C1 segment of cervical spinal cord (tissue), 14 donors: ENCODE measurements around the gene HSPA4.
"Not testable (repeated sequence)": the region's sequence is repeated elsewhere in the genome, so short reads cannot be mapped to it uniquely, and the experiment has no call there.

Experiments used
- DNase-seq, 14 donors: peaks; one replicate each; lab custom pipeline; 2025; lab: John Stamatoyannopoulos, UW

Gene HSPA4

DNA sequence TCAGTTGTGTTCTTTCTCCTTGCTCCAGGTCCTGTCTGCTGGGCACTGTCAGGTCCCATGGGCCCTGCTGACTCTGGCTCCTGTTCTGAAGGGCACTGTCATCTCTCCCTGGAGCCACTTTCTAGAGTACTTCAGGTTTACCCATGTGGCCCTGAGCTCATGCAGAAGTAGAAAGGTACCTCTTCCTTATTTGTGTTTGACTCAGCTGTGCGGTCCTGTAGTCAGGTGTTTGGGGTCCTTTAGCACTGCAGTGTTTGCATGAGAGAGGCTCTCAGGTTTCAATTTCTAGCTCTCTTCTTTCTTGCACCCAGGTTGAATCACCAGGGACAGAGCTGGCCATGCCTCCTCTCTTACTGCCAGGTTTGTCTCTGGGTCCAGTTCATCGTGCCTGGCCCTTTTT lies 71.5 kb downstream of the HSPA4 start:
- DNase-seq: no peak

- DNase-seq: no peak
These were observed 73.1 kb downstream of the HSPA4 start for GRCh38 chr5:133124891-133125290.

- peak in 1 of 14 donors; percentile 17 for DNase-seq
These were observed 76.3 kb downstream of the HSPA4 start for GRCh38 chr5:133128066-133128465.

DNA sequence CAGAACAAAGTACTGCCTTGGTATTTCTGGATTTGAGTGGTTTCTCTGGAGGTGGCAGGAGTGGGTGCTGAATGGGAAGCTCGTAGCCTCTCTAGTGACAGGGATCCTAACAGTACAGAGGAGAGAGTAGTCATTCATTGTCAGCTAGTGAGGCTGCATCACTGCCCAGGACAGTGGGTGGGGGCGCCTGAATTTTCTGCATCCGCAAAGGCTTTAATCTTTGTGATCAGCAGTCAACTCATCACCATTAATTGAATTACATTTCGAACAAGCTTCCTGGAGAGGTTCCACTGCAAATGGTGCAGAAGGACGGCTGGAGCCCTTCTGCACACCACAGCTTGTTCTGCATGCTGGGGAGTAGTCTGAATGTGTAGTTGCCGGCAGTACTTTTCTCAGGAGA lies 77.5 kb downstream of the HSPA4 start:
- no peak for DNase-seq

GRCh38 chr5:133129950-133130349 lies 78.1 kb downstream of the HSPA4 start:
- no peak for DNase-seq

GRCh38 chr5:133130387-133131118 lies 78.7 kb downstream of the HSPA4 start:
- no peak for DNase-seq

DNA sequence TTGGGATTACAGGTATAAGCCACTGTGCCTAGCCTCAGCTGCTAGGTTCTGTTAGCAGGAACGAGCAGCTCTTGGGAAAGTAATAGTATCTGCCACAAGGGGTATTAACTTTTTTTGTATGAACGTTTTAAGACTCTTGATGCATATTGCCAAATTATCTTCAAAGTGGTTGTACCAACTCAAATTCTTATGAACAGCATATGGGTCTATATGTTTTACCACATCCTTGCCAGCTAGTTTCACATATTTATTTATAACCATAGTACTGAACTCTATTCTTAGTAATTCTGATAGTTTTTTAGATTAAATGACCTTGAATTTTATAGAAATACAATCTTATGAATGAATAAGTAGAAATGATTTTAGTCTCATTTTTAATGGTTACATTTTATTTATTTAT lies 80.9 kb downstream of the HSPA4 start:
- no peak for DNase-seq

DNA sequence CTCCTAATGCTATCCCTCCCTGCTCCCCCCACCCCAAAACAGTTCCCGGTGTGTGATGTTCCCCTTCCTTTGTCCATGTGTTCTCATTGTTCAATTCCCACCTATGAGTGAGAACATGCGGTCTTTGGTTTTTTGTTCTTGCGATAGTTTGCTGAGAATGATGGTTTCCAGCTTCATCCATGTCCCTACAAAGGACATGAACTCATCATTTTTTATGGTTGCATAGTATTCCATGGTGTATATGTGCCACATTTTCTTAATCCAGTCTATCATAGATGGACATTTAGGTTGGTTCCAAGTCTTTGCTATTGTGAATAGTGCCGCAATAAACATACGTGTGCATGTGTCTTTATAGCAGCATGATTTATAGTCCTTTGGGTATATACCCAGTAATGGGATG lies 81.4 kb downstream of the HSPA4 start:
- DNase-seq: not testable (repeated sequence)

DNA sequence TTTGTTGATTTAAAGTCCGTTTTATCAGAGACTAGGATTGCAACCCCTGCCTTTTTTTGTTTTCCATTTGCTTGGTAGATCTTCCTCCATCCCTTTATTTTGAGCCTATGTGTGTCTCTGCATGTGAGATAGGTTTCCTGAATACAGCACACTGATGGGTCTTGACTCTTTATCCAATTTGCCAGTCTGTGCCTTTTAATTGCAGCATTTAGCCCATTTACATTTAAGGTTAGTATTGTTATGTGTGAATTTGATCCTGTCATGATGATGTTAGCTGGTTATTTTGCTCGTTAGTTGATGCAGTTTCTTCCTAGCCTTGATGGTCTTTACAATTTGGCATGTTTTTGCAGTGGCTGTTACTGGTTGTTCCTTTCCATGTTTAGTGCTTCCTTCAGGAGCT lies 85.1 kb downstream of the HSPA4 start:
- not testable (repeated sequence) for DNase-seq

DNA sequence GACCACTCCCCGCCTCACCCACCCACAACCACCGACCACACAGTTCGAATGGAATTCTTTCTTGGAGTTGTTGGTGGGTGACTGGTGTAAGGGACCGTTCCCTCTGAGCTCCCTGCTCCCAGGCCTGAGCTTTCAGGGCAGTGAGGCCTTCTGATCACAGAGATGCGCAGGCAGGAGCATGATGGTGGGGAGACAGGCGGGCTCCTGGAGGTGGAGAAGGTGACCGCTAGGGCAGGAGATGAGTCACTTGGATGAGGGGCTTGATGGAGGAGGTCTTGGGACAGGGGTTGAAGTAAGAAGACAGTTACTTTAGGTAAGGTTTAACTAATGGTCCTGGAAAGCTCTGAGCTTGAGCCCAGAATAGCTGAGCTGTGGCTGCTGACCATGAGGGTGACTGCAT lies 88.5 kb downstream of the HSPA4 start:
- no peak for DNase-seq

DNA sequence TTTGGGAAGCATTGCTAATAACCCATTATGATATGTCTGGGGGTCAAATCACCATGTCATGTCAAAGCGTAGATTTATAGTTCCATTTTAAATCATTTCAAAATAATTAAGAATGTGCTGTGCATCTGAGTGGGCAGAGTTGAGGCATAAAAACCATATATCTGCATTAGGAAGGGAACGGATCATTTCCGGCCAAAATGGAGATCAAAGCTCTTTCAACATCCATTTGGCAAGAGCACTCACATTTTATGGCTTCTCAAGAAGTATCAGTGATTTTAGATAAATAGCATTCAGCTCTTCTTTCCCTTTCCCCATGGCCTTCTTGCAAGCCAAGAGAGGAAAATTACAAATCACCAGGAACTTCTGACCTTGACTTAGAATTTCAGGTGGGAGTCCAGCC lies 89.9 kb downstream of the HSPA4 start:
- DNase-seq: no peak

DNA sequence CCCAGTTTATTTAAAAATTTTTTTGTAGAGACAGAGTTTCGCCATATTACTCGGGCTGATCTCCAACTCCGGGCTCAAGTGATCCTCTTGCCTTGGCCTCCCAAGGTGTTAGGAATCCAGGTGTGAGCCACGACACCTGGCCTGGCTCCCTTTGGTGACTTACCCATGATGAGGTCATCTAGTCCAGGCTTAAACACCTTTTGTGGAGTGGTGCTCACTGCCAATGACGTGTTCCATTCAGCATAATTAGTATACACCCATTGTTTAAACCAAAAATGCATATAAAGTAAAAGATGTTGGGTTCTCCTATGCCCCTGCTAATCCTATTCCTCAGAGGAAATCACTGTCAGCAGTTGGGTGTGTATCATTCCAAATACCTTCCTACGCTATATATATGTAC lies 91.0 kb downstream of the HSPA4 start:
- DNase-seq: no peak

GRCh38 chr5:133144245-133144981 lies 92.6 kb downstream of the HSPA4 start:
- DNase-seq: no peak

DNA sequence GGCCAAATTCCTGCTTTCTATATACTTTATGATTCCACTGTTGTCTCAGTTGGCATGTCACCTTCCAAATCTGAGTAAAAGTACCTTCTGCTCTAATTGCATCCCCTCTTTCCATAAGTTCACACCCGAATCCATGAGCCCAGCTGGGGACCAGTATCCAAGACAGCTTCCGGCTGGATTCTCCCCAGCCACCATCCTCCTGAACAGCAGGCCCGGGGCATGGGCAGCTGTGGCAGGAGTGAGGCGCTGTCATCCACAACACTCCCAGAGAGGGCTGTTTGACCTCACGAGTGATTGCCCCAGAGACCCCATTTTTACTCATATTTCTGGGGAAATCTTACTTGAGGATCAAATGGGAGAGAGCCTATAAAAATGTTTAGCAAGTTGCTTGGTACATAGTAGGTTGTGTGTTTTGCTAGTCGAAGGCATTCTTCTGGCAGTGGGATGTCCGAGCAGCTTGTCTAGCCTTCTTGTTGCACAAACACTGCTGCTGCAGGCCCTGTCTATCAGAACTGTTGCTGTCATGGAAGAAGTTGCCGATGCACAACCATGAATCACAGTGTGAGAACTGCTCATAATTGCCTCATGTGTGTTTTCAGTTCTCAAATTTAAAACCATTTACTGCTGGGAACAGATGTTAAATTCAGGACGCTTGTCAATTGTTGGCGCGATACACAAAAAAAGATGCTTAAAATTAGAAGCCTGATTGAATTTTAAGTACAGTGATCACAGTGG lies 93.8 kb downstream of the HSPA4 start:
- no peak for DNase-seq

DNA sequence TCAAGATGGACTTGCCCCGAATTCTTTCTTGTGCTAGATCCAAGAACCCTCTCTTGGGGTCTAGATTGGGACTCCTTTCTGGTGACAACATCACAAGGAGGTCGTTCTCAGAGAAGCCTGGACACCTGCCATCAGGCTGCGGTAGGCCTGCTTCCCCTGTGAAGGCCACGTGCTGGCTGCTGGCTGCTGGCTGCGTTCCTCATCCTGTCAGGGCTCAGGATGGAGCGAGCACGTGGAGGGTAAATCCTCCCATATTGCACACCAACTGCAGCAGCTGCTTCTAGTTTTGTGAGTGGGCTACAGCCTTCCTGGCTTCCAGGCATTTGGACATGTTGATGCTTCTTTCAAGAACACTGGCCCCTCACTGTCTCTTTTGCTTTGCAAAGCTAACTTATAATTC lies 95.6 kb downstream of the HSPA4 start:
- peak in 1 of 14 donors; percentile 9 for DNase-seq

GRCh38 chr5:133147815-133148567 lies 96.2 kb downstream of the HSPA4 start:
- no peak for DNase-seq

DNA sequence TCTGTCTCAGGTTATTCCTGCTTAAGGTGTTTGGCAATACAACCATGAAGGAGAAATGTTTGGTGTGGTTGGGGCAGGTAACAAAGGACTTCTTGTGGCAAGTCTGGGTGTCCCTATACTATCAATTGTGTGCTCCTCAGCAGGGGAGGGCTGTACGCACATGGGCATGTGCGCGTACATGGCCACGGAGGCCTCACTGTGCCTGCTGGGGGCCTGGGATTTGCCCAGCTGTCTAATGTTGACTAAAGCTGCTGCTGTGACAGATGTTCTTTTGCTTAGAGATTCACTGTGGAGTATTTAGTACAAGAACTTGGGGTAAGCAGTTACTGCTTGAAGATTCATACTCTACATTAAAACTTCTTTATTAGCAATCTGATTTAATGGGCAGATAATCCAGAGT lies 97.5 kb downstream of the HSPA4 start:
- DNase-seq: no peak

DNA sequence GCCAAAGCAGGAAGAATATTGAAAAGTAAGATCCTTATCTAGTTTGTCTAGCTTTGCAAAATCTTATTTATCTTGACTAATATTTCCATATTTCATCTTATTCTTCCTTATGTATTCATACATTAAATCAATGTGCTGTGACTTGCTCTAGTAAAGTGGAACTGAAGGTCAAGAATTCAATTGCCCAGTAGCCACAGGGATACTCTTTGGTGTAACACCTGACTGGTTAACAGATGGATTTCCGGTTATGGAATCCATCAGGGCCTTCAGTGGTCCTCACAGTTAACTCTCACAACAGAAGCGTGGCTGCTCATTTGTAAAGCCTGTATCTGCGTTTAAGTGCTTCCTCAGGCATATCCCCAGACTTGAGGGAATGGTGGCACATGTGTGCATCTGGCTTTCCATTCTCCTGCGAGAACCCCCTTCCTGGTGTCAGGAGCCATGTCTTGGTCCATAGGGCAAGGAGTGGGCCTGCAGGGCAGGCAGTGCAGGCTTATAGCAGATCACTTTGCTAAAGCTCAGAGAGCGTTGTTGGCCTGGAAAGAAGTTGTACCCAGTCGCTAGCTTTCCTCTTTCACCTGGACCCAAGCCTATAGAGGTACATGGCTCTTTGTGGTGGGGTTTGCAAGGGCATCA lies 99.2 kb downstream of the HSPA4 start:
- DNase-seq: no peak

DNA sequence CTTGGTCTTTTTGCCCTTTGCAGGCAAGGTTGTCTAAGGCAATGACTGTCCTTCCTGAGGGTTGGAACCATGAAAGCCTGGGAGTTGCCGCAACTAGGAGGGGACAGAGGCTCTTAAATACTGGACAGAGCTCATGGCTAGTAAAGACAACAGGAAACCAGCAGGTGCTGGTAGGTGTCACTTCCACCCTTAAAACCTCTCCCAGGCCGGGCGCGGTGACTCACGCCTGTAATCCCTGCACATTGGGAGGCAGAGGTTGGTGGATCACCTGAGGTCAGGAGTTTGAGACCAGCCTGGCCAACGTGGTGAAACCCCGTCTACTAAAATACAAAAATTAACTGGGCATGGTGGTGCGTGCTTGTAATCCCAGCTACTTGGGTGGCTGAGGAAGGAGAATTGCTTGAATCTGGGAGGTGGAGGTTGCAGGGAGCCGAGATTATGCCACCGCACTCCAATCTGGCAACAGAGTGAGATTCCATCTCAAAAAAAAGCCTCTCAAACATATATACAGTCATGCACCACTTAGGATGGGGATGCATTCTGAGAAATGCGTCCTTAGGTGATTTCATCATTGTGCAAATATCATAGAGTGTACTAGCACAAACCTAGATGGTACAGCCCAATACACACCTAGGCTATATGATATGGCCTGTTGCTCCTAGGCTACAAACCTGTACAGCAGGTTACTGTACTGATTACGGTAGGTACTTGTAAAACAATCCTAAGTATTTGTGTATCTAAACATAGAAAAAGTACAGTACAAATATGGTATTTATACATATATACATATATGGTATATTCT lies 102.7 kb downstream of the HSPA4 start:
- no peak for DNase-seq

- DNase-seq: no peak
These were observed 103.6 kb downstream of the HSPA4 start for GRCh38 chr5:133155326-133155969.
